Activated CD8-positive, alpha-beta memory T cell treated with anti-CD3 and anti-CD28 coated beads, Interleukin-2, amount 50 U/mL, for 24 hours (primary cell): Measurements from ENCODE around the gene MZB1.
"Not testable (repeated sequence)": the region's sequence is repeated elsewhere in the genome, so short reads cannot be mapped to it uniquely, and the experiment has no call there.

ENCODE experiments used
- DNase-seq: peaks from one replicate; pipeline ENCODE4 v3.0.0-alpha.2; 2020; ENCODE audit errors: extremely low read depth

Gene MZB1

GRCh38 chr5:139410993-139411828 lies 21.5 kb upstream of the MZB1 start:
- no peak for DNase-seq

GRCh38 chr5:139410121-139410992 lies 20.6 kb upstream of the MZB1 start:
- no peak for DNase-seq

GRCh38 chr5:139409116-139409515 lies 19.4 kb upstream of the MZB1 start:
- DNase-seq = not testable (repeated sequence)

GRCh38 chr5:139408191-139408590 lies 18.5 kb upstream of the MZB1 start:
- DNase-seq = no peak

GRCh38 chr5:139407517-139407916 lies 17.8 kb upstream of the MZB1 start:
- DNase-seq = no peak

GRCh38 chr5:139406963-139407362 lies 17.2 kb upstream of the MZB1 start:
- no peak for DNase-seq

- no peak for DNase-seq
These were observed 14.7 kb upstream of the MZB1 start for GRCh38 chr5:139404484-139404840.

- peak; percentile 95 for DNase-seq
These were observed 14.2 kb upstream of the MZB1 start, which contains the start of gene SPATA24 for GRCh38 chr5:139403787-139404483. Gene SPATA24 (minus strand): TSS chr5:139404089. CDS start chr5:139404060, 29 bp downstream.

GRCh38 chr5:139403418-139403786 lies 13.7 kb upstream of the MZB1 start:
- no peak for DNase-seq

- DNase-seq = no peak
These were observed 12.9 kb upstream of the MZB1 start for GRCh38 chr5:139402561-139403158.

- no peak for DNase-seq
These were observed 11.8 kb upstream of the MZB1 start for GRCh38 chr5:139401546-139401945.

GRCh38 chr5:139399501-139400121 lies 9.9 kb upstream of the MZB1 start:
- DNase-seq = no peak

- DNase-seq = no peak
These were observed 8.2 kb upstream of the MZB1 start for GRCh38 chr5:139397921-139398320.

GRCh38 chr5:139396691-139397090 lies 7.0 kb upstream of the MZB1 start:
- no peak for DNase-seq

GRCh38 chr5:139395844-139396640 lies 6.3 kb upstream of the MZB1 start:
- no peak for DNase-seq

- DNase-seq = no peak
These were observed 5.2 kb upstream of the MZB1 start, which contains the start of gene PROB1 for GRCh38 chr5:139394654-139395566. Gene PROB1 (minus strand): TSS chr5:139395104. CDS start chr5:139395081, 23 bp downstream.

GRCh38 chr5:139394123-139394653 lies 4.5 kb upstream of the MZB1 start:
- DNase-seq = no peak

- DNase-seq = no peak
These were observed 3.9 kb upstream of the MZB1 start for GRCh38 chr5:139393497-139394122.
